Activated T-cell treated with anti-CD3 and anti-CD28 coated beads, Interleukin-2, amount 50 U/mL, for 24 hours (primary cell): ENCODE measurements around the gene CD300A.
"Not testable (repeated sequence)": the region's sequence is repeated elsewhere in the genome, so short reads cannot be mapped to it uniquely, and the experiment has no call there.

Source experiments
- DNase-seq: peaks from one replicate; pipeline ENCODE4 v3.0.0-alpha.2; 2020
- H3K27ac Mint-ChIP-seq: 2 replicates; pipeline ENCODE4 v1.8.0; 2020; ENCODE audit warnings: mild to moderate bottlenecking, mixed read lengths
- H3K27me3 Mint-ChIP-seq: 2 replicates; pipeline ENCODE4 v1.8.0; 2020; ENCODE audit warnings: mixed read lengths
- H3K36me3 Mint-ChIP-seq: 2 replicates; pipeline ENCODE4 v1.8.0; 2020; ENCODE audit warnings: low read depth, mixed read lengths
- H3K4me1 Mint-ChIP-seq: 2 replicates; pipeline ENCODE4 v1.8.0; 2020; ENCODE audit warnings: low read depth, mixed read lengths
- H3K4me3 Mint-ChIP-seq: 2 replicates; pipeline ENCODE4 v1.8.0; 2020; ENCODE audit warnings: mild to moderate bottlenecking, moderate library complexity, mixed read lengths
- H3K9me3 Mint-ChIP-seq: 2 replicates; pipeline ENCODE4 v1.8.0; 2020; ENCODE audit warnings: mixed read lengths

The CD300A gene

GRCh38 chr17:74474043-74474792 is 7.8 kb downstream of the CD300A start:
- Mint-ChIP-seq H3K36me3 (peaks cover 22% of the 10 kb centered on the region), H3K4me1 (peaks cover 55% of the 10 kb centered on the region), H3K4me3 (no peak overlapping the region), H3K9me3 (peaks cover 14% of the 10 kb centered on the region), H3K27ac (peak overlapping the region; percentile 30), H3K27me3 (no peaks in the 10 kb centered on the region)
- no peak for DNase-seq

GRCh38 chr17:74475189-74475588 is 8.8 kb downstream of the CD300A start:
- peaks cover 58% of the 10 kb centered on the region for H3K4me1 Mint-ChIP-seq
- H3K27me3 Mint-ChIP-seq, result no peaks in the 10 kb centered on the region
- H3K27ac Mint-ChIP-seq, result no peak overlapping the region
- peaks cover 14% of the 10 kb centered on the region for H3K9me3 Mint-ChIP-seq
- no peak for DNase-seq
- peaks cover 22% of the 10 kb centered on the region for H3K36me3 Mint-ChIP-seq
- H3K4me3 Mint-ChIP-seq, result no peak overlapping the region

DNA sequence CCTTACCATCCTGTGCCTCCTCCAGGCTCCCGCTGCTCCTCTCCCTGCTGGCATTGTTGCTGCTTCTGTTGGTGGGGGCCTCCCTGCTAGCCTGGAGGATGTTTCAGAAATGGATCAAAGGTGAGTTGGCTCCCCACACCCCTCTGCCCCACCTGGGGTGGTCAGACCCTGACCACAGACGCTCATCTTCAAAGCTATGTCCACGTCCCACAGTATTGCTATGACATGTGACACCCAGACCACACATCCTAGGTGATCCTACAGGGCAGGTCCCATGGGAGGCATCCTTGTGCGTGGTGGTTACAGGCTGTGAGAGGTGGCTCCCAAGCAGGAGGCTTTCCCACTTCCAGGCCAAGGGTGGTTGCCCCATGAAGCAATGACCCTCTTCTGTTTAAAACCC is 11.0 kb downstream of the CD300A start:
- Mint-ChIP-seq H3K36me3 (peaks cover 22% of the 10 kb centered on the region), H3K4me3 (no peak overlapping the region), H3K9me3 (peaks cover 14% of the 10 kb centered on the region), H3K27ac (no peak overlapping the region), H3K4me1 (peaks cover 50% of the 10 kb centered on the region), H3K27me3 (no peaks in the 10 kb centered on the region)
- DNase-seq, result no peak

GRCh38 chr17:74478420-74479100 is 12.1 kb downstream of the CD300A start:
- Mint-ChIP-seq H3K4me1 (peaks cover 45% of the 10 kb centered on the region), H3K4me3 (peak overlapping the region; percentile 2)
- peak; percentile 37 for DNase-seq

DNA sequence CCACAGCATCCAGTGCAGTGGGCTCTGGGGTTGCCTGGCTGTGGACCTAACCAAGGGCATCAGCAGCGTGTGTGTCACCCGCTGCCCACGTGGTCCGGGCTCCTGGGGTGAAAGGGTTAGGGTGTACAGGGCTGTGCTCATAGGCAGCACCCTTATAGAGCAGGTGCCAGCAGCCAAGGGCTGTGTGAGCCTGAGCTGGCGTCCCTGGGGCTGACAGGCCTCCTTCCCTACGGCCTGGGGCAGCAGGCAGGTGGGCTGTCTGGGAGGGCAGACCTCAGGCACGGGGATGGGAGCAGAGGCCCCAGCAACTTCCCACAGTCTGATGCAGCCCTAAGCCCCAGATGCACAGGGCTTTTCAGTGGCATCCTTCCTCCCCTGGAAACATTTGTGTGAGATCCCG is 13.9 kb downstream of the CD300A start:
- H3K36me3 Mint-ChIP-seq, result peaks cover 13% of the 10 kb centered on the region
- DNase-seq, result no peak
- H3K4me3 Mint-ChIP-seq, result no peak overlapping the region
- peaks cover 8% of the 10 kb centered on the region for H3K9me3 Mint-ChIP-seq
- H3K27me3 Mint-ChIP-seq, result no peaks in the 10 kb centered on the region
- peak overlapping the region; percentile 56 for H3K27ac Mint-ChIP-seq
- H3K4me1 Mint-ChIP-seq, result peaks cover 30% of the 10 kb centered on the region

More at GRCh38 chr17:74478420-74479100, 12.1 kb downstream of the CD300A start:
- Mint-ChIP-seq H3K27ac (peak overlapping the region; percentile 54), H3K27me3 (no peaks in the 10 kb centered on the region), H3K9me3 (peaks cover 14% of the 10 kb centered on the region), H3K36me3 (peaks cover 22% of the 10 kb centered on the region)

DNA sequence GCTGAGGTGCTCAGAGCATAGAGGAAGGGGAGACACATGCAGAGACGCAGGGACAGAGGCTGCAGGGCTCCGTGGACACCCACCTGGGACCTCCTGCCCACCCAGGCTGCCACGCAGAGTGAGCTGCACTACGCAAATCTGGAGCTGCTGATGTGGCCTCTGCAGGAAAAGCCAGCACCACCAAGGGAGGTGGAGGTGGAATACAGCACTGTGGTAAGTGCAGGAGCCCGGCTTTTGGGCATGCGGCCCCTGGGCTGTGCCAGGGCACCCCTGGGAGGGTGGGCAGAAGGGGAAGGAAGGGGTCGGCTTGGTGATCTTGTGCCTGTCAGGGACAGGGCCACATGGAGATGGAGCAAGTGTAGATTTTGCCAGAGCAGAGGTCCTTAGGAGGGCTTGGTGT is 15.2 kb downstream of the CD300A start:
- H3K27me3 Mint-ChIP-seq, result no peaks in the 10 kb centered on the region
- peaks cover 2% of the 10 kb centered on the region for H3K36me3 Mint-ChIP-seq
- H3K27ac Mint-ChIP-seq, result peak overlapping the region; percentile 56
- DNase-seq, result no peak
- H3K4me1 Mint-ChIP-seq, result peaks cover 30% of the 10 kb centered on the region
- H3K4me3 Mint-ChIP-seq, result no peak overlapping the region
- H3K9me3 Mint-ChIP-seq, result peaks cover 2% of the 10 kb centered on the region

- Mint-ChIP-seq H3K4me1 (peaks cover 12% of the 10 kb centered on the region), H3K27me3 (no peaks in the 10 kb centered on the region), H3K27ac (no peak overlapping the region), H3K9me3 (no peaks in the 10 kb centered on the region), H3K4me3 (no peak overlapping the region), H3K36me3 (no peaks in the 10 kb centered on the region)
- no peak for DNase-seq
Observed at GRCh38 chr17:74484066-74484465, 17.6 kb downstream of the CD300A start.

GRCh38 chr17:74485022-74485743 is 18.7 kb downstream of the CD300A start:
- peaks cover 1% of the 10 kb centered on the region for H3K4me1 Mint-ChIP-seq
- no peak overlapping the region for H3K27ac Mint-ChIP-seq
- H3K4me3 Mint-ChIP-seq, result no peak overlapping the region
- no peak for DNase-seq
- H3K9me3 Mint-ChIP-seq, result no peaks in the 10 kb centered on the region
- no peaks in the 10 kb centered on the region for H3K36me3 Mint-ChIP-seq
- H3K27me3 Mint-ChIP-seq, result no peaks in the 10 kb centered on the region

DNA sequence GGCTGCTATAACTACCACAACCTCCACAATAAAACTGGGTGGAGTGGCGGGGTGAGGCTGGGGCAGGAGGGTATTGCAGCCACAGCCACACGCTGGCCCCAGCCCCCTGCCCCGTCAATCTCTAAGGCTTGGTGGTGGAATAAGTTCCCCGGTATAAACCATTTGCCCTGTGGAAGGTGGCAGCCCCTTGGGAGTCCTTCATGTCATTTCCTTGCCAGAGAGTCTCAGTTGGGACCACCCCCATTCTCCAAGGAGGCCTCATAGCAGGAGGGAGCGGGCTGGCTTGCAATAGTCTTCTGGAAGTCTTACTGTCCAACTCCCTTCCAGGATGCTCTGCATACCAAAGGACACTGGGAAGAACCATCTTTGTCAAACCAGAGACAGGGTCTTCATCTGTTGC is 19.4 kb downstream of the CD300A start:
- DNase-seq, result no peak
- H3K4me3 Mint-ChIP-seq, result no peak overlapping the region
- no peaks in the 10 kb centered on the region for H3K27me3 Mint-ChIP-seq
- H3K36me3 Mint-ChIP-seq, result no peaks in the 10 kb centered on the region
- no peak overlapping the region for H3K27ac Mint-ChIP-seq
- H3K4me1 Mint-ChIP-seq, result no peaks in the 10 kb centered on the region
- no peaks in the 10 kb centered on the region for H3K9me3 Mint-ChIP-seq

- H3K27me3 Mint-ChIP-seq, H3K4me3 Mint-ChIP-seq, DNase-seq, H3K36me3 Mint-ChIP-seq, H3K27ac Mint-ChIP-seq, H3K4me1 Mint-ChIP-seq, H3K9me3 Mint-ChIP-seq: not testable (repeated sequence)
Observed at GRCh38 chr17:74488276-74488675, 21.8 kb downstream of the CD300A start.

DNA sequence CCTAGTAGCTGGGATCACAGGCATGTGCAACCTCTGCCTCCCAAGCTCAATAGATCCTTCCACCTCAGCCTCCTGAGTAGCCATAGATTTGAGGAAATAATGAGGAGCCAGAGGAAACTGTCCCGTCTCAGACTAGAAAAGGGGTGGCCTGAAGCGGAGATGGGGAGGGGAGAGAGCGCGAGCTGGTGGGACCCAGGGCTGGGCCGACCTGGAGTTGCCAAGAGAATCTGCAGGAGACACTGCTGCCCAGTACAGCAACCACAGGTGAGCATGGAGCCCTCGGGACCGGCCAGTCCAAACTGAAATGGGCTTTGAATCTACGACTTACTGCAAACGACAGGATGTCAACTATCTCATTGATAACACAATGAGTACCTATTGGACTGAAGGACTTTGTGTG is 24.3 kb downstream of the CD300A start:
- Mint-ChIP-seq H3K27me3 (no peaks in the 10 kb centered on the region), H3K27ac (no peak overlapping the region)

GRCh38 chr17:74491626-74492025 is 25.2 kb downstream of the CD300A start:
- Mint-ChIP-seq H3K4me3 (no peak overlapping the region), H3K27ac (no peak overlapping the region), H3K4me1 (peaks cover 3% of the 10 kb centered on the region), H3K9me3 (no peaks in the 10 kb centered on the region), H3K27me3 (no peaks in the 10 kb centered on the region), H3K36me3 (no peaks in the 10 kb centered on the region)
- DNase-seq, result no peak

More for the DNA sequence above, 24.3 kb downstream of the CD300A start:
- Mint-ChIP-seq H3K36me3 (no peaks in the 10 kb centered on the region), H3K4me3 (no peak overlapping the region), H3K9me3 (no peaks in the 10 kb centered on the region), H3K4me1 (peaks cover 3% of the 10 kb centered on the region)
- no peak for DNase-seq

DNA sequence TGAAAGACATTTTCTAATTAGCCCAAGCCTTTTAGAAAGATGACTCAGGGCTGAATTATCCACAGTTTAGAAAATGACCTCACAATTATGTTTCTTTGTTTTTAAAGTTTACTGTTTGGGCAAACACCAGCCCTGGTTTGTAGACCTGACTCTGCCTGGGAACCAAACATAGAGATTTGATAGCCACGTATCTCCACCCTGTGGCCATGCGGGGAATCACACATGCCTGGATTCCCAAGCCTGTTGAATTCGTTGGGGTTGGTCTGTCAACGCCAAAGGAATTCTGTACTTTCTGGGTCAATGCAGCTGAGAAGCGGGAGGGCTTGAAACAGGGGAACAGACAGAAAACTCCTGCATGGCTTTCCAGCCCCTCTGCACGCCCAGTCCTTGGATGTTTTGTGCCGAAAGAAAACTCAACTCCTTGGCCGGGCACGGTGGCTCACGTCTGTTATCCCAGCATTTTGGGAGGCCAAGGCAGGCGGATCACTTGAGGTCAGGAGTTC is 26.9 kb downstream of the CD300A start:
- peaks cover 3% of the 10 kb centered on the region for H3K4me1 Mint-ChIP-seq

DNA sequence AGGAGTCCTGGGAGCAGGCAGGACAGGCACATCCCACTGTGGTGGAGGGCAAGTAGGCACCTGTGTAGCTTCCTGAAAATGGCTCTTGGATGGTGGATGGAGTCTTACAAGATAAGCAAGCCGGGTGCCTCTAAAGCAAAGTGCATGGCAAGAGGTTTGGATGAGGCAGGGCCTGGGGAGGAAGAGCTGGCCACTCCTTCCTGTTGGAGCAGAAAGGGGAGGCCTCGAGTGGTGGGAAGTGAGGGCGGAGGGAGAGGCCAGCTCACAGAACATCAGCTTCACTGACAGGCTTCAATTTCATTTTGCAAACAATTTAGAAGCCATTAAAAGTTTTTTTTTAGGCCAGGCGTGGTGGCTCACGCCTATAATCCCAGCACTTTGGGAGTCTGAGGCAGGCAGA is 31.0 kb downstream of the CD300A start:
- peaks cover 3% of the 10 kb centered on the region for H3K4me1 Mint-ChIP-seq
- H3K36me3 Mint-ChIP-seq, result no peaks in the 10 kb centered on the region
- H3K9me3 Mint-ChIP-seq, result no peaks in the 10 kb centered on the region
- no peak overlapping the region for H3K4me3 Mint-ChIP-seq
- H3K27ac Mint-ChIP-seq, result no peak overlapping the region
- no peaks in the 10 kb centered on the region for H3K27me3 Mint-ChIP-seq
- DNase-seq, result no peak

More for the DNA sequence above, 26.9 kb downstream of the CD300A start:
- Mint-ChIP-seq H3K36me3 (no peaks in the 10 kb centered on the region), H3K27ac (no peak overlapping the region), H3K27me3 (no peaks in the 10 kb centered on the region), H3K4me3 (no peak overlapping the region), H3K9me3 (no peaks in the 10 kb centered on the region)
- DNase-seq, result peak; percentile 79
